NCI-H1092 (cell line): ENCODE measurements around the gene TNFRSF14.
"Not testable (repeated sequence)": the region's sequence is repeated elsewhere in the genome, so short reads cannot be mapped to it uniquely, and the experiment has no call there.

Experiments
- DNase-seq: peaks from one replicate; lab custom pipeline; 2025; lab: John Stamatoyannopoulos, UW

Gene TNFRSF14

DNA sequence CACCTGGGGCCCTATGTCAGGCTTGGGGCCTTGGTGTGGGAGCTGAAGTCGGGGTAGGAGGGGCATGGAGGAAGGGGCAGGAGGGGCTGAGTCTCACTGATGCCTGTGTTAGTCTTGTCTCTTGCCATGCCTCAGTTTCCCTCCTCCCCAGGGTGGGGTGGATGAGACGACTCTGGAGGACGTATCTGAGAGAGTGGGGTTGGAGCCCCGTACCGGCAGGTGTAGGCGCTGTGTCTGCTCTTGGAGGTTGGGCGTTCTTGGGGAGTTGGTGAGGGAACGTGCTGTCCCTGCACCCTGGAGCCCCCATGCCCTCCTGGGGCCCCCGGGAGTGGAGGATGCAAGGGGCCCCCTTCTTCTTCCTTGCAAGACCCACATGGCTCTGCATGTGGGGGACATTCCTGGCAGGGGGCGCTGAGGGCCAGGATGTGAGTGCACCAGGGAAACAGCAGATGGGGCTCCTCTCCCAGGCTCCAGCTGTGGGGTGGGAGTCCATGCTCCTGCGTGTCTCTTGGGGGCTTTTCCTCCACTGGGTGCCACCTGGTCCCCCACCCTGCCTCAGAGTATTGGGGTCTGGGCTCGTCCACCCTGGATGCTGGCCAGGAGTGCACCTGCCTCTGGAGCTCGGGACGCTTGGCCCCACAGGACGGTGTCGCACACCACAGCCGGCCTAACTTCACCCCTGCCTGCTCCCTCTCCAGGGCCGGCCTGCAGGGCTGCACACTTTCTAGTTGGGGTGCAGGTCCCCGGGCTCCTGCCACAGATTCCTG is 1.4 kb upstream of the TNFRSF14 start:
- no peak for DNase-seq

DNA sequence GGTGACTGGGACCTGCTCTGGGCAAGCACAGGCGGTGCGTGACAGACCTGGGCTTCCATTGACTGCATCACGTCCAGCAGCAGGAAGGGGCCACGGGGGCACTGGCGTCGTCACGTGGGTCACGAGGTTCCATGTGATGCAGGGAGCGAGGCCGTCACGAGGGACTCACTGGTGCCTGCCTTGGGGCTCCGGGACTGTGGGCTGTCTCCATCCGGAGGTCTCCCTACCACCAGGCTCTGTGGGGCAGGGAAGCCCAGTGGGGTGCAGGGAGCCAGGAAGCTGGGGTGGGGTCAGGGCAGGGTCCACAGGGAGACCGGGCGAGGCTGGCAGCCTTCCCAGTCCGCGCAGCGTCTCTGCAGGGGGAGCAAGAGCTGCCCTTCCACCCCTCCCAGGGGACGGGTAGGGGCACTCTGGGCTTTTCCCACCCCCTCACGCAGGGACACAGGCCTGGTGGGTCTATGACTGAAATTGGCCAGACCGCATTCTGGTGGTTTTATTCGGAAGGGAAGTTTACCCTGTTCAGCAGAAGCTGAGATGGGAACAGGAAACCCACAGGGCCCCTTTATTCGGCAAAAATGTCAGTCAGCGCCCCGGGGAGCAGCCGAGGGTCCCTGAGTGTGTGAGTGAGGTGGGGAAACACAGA is 416 bp upstream of the TNFRSF14 start:
- DNase-seq = no peak

DNA sequence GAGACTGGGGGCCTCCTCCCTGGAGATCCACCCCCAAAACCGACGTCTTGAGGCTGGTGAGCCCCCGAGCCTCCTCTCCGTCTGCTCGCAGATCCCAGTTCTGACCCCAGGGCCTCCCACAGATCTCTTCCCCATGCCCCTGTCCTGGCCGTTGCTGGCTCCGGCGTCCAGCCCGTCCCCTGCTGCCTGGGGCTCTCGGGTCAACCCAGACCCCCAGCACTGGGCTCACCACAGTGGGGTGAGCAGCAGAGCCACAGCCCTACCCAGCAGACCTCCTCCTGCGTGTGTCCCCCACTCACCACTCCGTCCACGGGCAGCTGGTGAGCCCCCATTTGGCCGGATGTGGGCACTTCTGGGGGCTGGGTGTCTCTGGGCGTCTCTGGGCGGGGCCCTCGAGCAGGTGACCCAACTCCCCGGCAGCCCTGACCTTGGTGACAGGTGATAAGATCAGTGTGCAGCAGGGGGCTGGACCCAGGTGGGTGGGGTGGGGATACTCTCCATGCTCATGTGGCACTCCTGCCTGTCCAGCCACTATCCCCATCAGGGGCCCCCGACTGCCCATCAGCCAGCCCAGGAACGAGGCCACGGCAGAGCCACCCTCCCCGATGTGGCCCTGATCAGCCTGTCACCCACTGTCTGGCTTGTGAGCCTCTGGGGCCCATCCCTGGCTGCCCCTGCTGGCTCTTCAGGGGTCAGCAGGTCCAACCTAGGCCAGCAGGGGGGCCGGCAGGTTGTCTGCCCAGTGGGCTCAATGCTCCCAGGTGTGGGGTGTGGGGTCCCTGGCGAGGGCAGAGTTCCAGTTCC is 709 bp downstream of the TNFRSF14 start:
- no peak for DNase-seq

DNA sequence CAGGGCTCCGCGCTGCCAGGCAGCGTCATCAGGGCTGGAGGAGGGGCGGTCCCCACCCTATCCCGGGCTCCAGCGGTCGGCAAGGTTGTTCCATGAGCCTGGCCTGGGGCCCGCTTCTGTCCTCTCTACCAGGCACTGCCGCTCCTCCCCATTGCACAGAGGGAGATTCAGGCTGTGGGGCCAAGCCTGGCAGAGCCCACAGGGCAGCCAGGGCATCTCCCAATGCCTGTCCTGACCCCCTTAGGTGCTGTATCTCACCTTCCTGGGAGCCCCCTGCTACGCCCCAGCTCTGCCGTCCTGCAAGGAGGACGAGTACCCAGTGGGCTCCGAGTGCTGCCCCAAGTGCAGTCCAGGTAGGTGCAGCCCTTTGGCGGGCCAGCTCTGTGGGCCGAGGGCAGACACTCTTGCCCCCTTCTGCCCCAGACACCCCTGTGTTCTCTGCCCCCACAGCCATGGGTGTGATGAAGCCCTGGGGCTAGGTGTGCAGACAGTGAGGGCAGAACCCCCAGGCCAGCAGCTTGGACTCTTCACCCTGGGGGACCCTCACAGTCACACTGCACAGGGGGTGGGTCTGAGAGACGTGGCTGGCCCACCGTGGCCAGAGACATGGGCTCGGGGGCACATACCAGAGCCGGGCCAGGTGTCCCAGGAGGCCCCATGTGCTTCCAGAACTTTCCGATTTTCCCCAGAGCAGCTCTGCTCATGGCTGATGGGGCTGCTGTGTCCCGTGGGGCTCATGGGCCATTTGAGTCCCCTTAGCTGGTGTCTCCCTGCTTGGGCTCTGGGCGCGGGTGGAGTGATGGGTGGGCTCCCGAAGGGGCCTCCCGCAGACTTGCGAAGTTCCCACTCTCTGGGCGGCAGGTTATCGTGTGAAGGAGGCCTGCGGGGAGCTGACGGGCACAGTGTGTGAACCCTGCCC is 1.6 kb downstream of the TNFRSF14 start:
- no peak for DNase-seq

DNA sequence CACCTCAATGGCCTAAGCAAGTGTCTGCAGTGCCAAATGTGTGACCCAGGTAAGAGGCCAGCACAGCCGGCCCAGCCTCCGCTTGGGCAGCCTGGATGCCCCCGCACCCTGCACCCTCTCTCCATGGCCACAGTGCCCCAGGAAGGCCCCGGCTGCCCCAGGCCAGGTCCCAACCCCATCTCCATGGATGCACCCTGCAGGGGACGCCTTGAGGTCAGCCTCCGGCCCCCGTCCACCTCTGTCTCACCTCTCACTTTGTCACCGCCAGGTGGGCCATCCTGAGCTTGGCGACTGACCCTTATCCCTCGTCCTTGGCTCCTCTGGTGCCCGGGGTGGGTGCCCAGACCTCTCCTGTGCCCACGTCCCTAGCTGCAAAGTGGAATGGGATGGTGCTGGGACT is 2.2 kb downstream of the TNFRSF14 start:
- DNase-seq = no peak

DNA sequence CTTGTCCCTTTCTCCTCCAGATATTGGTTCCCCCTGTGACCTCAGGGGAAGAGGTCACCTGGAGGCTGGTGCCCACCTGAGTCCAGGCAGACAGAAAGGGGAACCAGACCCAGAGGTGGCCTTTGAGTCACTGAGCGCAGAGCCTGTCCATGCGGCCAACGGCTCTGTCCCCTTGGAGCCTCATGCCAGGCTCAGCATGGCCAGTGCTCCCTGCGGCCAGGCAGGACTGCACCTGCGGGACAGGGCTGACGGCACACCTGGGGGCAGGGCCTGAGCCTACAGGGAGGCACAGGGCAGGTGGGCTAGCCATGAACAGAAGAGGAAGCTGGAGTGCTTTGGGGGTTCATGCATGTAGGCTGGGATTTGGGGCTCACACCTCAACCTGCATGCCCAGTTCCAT is 2.7 kb downstream of the TNFRSF14 start:
- DNase-seq = no peak

DNA sequence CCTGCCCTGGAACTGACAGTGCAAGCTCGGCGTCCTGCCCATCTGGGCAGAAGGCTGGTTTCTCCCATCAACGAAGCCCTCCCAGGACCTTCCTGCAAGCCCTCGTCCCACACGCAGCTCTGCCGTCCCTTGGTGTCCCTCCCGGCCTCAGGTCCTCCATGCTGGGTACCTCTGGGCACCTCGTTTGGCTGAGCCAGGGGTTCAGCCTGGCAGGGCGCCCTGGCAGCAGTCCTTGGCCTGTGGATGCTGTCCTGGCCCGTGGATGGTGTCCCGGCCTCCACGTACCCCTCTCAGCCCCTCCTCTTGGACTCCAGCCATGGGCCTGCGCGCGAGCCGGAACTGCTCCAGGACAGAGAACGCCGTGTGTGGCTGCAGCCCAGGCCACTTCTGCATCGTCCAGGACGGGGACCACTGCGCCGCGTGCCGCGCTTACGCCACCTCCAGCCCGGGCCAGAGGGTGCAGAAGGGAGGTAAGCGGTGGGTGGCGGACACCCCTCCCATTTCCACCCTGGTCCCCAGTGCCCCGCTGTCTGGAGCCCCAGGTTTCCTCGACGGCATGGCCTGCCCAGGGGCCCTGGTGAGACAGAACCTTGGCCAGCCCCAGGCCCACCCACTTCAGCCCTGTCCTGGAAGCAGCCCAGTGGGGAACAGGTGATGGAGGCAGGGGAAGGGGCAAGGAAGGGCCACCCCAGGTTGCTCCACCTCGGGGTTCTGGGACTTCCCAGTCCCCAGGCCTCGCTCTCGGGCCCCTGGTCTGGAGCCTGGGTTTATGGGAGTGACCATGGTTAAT is 3.5 kb downstream of the TNFRSF14 start:
- DNase-seq = no peak

DNA sequence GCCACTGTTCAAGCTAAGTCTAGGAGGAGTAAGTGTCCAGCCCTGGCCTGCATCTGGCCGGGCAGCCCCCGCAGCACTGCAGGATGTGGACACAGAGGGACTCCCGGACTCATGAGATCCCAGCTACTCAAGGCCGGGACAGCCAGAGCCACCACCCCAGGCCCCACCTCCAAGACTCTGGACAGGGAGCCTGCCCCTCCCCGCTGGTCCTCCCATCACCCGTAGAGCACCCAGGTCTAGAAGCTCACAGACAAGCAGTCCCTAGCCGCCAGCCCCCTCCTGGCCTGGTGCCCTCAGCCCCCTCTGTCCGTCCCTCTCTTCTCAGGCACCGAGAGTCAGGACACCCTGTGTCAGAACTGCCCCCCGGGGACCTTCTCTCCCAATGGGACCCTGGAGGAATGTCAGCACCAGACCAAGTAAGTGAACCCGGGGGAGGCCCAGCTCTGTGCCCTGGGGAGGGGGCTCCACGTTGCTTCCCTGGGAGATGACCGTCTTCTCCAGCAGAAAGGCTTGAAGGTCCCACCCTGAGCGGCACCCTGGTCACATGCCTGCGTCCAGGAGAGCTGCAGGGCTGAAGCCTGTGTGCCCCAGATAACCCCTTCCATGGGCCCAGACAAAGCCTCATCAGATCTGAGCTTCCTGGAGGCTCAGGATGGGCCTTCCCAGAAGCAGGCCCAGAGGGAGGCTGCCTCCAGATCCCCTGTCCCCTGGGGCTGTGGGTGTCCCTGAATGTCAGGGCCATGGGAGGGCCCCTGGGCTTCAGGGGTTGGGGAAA is 4.3 kb downstream of the TNFRSF14 start:
- no peak for DNase-seq

DNA sequence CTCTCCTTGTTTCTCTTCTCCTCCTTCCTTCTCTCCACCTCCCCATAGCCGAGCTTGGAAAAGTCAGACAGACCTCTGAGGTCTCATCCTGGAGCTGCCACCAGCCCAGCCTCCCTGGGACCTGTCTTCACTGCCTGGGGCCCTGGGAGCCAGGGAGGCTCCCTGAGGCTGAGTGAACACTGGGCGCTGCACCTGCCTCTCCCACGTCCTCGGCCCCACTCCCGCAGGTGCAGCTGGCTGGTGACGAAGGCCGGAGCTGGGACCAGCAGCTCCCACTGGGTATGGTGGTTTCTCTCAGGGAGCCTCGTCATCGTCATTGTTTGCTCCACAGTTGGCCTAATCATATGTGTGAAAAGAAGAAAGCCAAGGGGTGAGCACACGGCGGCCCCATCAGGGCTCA is 5.3 kb downstream of the TNFRSF14 start:
- no peak for DNase-seq

DNA sequence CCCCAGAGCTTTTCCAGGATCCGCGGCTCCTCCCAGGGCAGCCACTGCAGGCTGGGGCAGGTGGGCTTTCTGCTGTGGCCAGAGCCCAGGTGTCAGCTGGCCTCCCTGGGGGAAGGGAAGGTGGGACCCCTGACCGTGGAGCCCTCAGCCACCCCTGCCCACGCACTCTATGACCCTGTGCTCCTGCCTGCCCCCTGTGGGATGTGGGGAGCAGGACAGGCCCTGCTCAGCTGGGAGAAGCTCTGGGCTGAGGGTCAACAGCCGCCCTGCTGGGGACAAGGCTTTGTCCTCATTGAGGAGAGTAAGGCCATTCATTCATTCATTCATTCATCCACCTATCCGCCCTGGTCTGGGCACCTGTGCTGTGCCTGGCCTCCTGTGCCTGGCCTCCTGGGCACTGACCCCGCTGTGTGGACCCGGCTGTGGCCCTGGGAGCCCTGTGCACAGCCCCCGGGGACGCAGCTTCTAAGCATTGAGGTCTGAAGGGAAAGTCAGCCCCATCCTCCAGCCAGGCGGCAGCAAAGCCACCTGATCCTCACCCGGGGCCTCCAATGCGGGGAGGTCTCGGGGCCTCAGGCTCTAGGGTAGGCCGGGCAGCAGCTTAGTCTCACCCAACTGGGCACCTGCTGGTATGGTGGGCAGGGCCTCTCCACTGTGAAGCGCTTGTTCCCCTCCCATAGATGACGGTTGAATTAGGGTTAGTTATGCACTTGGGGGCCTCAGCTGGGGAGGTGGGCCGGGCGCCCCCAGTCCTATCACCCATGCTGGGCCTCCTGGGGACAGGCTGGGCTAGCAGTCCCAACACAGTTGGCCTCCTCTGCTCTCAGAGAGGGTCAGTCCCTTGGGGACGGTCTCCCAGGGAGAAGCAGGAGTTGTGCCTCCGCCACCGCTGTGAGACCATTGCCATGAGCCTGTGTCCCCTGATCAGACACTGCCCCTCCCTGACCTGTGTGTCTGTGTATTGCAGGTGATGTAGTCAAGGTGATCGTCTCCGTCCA is 6.0 kb downstream of the TNFRSF14 start:
- DNase-seq = no peak

DNA sequence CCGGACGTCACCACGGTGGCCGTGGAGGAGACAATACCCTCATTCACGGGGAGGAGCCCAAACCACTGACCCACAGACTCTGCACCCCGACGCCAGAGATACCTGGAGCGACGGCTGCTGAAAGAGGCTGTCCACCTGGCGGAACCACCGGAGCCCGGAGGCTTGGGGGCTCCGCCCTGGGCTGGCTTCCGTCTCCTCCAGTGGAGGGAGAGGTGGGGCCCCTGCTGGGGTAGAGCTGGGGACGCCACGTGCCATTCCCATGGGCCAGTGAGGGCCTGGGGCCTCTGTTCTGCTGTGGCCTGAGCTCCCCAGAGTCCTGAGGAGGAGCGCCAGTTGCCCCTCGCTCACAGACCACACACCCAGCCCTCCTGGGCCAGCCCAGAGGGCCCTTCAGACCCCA is 7.0 kb downstream of the TNFRSF14 start:
- no peak for DNase-seq

DNA sequence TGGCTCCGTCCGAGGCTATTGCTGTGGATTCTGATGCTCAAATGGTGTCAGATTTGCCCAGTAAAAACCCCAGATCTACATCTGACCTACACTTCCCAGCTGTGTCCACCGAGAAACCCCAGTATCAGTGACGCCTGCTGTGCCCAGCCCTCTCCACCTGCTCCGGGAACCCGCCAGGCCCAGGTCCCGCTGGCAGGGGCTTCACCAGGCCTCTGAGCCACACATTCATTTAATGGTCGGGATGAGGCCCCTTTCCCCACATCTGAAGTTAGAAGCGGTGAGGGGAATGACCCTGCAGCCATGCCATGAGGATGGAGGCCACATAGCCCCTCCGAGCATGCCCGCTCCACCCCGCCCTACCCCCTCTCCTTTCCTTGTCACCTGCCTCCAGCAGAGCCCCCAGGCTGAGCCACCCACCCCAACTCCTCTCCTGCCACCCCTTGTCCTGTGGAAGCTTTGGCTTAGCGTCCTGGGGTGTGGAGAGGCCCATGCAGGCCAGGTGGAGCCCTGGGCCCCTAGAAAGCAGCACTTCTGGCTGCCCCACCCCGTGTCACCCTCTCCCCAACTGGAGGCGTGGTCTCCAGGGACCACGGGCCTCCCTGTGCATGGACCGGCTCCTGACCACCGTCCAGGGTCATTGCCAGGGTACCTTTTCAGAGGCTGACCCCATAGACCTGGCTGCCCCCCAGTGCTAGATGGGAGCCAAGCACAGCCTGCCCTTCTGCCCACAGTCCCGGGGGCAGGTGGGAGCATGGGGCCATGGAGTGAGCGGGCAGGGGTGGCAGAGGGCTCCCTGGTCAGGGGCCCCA is 8.0 kb downstream of the TNFRSF14 start:
- no peak for DNase-seq

DNA sequence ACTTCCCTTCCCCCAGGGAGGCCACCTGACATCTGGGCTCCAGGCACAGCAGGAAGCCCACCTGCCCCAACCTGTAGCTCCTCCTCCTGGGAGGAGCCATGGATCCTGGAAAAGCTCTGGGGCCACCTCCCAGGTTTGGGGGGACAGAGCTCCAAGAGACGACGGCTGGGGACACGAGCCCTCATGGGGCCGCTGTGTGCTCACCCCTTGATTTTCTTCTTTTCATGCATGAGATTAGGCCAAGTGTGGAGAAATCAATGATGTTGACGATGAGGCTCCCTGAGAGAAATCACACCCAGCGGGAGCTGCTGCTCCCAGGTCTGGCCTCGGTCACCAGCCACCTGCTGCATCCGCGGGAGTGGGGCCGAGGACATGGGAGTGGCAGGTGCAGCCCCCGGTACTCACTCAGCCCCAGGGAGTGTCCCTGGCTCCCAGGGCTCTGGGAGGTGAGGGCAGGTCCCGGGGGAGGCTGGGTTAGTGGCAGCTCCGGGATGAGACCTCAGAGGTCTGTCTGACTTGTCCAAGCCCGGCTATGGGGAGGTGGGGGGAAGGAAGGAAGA is 8.7 kb downstream of the TNFRSF14 start:
- DNase-seq = no peak

DNA sequence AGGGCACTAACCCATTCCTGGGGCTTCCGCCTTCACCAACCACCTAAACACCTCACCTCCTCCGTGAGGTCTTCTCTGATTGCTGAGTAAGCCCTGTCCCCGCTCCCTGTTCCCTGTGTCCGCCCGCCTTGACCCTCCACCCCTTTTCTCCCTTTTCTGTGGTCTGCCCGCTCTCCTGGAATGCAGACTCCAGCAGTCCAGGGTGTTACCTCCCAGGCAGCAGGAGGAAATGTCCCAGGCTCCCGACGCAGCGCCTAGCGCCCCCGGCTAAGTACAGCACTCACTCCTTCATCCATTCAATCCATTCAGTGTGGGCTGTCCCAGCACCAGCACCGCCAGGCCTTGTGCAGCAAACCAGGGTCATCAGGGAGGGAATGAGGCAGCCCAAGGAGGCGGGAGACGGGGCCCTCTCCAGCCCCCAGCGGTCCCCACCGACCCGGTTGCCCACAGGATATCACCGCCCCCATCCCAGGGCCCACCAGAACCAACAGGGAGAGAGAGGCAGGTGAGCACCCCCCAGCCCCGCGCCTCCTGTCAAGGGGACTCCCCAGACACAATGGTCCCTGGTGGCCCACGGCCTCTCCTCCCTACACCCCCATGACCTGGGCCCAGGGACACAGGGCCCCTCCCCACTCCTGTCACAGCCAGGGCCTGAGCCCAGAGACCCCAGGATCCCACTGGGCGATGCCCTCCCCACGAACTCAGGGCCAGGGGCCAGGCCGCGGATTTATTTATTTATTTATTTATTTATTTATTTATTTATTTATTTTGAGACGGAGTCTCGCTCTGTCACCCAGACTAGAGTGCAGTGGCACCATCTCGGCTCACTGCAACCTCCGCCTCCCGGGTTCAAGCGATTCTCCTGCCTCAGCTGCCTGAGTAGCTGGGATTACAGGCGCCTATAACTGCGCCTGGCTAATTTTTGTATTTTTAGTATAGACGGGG is 10.2 kb downstream of the TNFRSF14 start:
- DNase-seq = no peak

DNA sequence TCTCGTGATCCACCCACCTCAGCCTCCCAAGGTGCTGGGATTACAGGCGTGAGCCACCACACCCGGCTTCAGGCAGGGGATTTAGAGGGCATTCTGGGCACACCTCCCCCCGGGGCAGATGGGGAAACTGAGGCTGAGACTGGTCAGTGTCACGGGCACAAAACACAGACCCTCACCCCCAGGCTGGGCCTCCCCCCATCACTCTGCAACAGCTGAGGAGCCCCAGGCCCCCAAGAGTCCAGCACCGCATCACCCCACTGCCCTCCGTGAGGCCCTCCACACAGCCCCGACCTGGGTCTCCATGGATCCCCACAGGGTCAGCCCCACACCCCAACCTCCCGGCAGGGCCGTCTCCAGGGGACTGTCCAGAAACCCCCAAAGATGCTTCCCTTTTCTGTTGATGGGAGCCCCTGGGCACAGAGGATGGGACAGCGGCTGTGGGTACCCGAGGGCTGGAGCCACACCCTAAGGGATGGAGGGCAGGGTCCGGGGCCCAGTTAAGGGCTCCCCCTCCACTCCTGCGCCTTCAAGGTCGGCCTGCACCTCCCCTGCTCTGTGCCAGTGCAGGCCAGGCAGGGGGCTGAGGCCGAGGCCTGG is 11.0 kb downstream of the TNFRSF14 start:
- DNase-seq = no peak

DNA sequence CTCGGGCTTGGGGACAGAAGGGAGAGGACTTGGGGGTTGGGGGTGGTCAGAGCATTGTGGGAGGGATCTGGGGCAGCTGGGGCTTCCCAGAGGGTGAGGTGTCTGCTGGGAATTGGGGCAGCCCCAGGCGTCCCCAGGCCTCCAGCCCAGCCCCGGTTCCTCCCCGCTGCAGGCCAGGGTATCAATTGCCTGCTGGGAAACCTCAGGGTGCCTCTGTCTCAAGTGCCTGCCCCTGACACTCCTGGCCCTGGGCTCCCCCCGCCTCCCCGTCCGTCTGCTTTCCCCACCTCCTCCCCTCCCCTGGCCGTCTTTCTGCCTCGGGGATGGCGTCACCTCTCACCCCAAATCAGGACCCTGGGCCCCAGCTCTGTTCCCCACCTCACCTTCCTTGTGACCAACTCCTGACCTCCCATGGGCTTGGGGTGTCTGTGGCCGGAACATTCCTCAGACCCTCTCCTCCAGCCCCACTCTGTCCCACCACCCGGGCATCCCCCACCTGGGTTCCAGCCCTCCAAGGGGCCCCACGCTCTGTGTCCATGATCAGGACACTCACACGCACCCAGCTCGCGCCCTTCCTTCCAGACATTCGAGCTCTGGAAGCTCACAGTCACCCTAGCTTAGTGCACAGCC is 12.1 kb downstream of the TNFRSF14 start:
- DNase-seq = not testable (repeated sequence)
